HG03354 (cell line): ENCODE data around the gene RASIP1.
A peak's percentile ranks its signal among the peaks of the same experiment; 100 is the strongest.

Experiments
- ATAC-seq: cut with Tn5 transposase; IDR thresholded peaks from one replicate; pipeline ENCODE4 v1.9.1; 2021; ENCODE audit warnings: mild to moderate bottlenecking; ENCODE audit not compliant: unreplicated experiment, poor library complexity, severe bottlenecking

Gene RASIP1

GRCh38 chr19:48757089-48757675 is 16.8 kb upstream of the RASIP1 start:
- ATAC-seq, result no peak

DNA sequence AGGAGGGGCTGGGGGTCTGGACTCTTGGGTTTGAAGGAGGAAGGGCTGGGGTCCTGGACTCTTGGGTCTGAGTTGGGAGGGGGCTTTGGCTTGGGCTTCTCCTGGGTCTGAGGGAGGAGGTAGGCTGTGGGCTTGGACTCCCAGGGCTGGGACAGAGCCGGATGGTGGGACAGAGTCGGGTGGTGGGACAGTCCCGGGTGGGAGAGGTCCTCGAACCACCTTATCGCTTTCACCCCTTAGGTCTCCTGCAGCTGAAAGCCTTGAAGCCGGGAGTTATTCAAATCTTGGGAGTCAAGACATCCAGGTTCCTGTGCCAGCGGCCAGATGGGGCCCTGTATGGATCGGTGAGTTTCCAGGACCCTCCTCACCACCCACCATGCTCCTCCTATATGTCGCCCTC is 16.3 kb upstream of the RASIP1 start:
- ATAC-seq, result no peak

DNA sequence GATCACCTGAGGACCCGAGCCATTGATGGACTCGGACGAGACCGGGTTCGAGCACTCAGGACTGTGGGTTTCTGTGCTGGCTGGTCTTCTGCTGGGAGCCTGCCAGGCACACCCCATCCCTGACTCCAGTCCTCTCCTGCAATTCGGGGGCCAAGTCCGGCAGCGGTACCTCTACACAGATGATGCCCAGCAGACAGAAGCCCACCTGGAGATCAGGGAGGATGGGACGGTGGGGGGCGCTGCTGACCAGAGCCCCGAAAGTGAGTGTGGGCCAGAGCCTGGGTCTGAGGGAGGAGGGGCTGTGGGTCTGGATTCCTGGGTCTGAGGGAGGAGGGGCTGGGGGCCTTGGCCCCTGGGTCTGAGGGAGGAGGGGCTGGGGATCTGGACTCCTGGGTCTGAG is 15.8 kb upstream of the RASIP1 start:
- no peak for ATAC-seq

DNA sequence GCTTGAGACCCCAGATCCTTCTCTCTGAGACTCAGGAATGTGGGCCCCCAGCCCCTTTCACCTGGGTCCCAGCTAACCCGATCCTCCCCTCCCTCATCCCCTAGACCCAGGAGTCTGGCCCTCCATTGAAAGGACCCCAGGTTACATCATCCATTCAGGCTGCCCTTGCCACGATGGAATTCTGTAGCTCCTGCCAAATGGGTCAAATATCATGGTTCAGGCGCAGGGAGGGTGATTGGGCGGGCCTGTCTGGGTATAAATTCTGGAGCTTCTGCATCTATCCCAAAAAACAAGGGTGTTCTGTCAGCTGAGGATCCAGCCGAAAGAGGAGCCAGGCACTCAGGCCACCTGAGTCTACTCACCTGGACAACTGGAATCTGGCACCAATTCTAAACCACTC is 15.4 kb upstream of the RASIP1 start:
- ATAC-seq, result no peak

- ATAC-seq, result no peak
Observed at GRCh38 chr19:48755084-48755641, 14.8 kb upstream of the RASIP1 start, which contains the start of gene FGF21. Gene FGF21 (plus strand): TSS chr19:48755524. CDS start chr19:48756237, 713 bp downstream.

GRCh38 chr19:48752496-48753365 is 12.3 kb upstream of the RASIP1 start, which contains the start of gene FUT1:
Gene FUT1 (minus strand): TSS chr19:48752641. CDS start chr19:48751281, 1,360 bp downstream.
- ATAC-seq, result no peak

GRCh38 chr19:48751845-48752495 is 11.6 kb upstream of the RASIP1 start:
- ATAC-seq, result no peak

GRCh38 chr19:48750771-48751504 is 10.5 kb upstream of the RASIP1 start:
- ATAC-seq, result no peak

DNA sequence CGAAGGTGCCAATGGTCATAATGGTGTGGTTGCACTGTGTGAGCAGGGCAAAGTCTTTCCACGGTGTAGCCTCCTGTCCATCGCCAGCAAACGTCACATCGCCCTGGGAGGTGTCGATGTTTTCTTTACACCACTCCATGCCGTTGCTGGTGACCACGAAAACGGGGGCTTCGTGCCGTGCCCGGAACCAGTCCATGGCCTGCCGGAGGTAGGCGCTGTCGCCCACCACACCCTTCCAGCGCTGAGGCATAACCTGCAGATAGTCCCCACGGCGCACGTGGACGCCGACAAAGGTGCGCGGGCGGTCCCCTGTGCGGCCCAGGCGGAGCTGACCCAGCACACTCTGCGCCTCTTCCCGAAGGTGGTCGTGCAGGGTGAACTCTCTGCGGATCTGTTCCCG is 9.9 kb upstream of the RASIP1 start:
- ATAC-seq, result no peak

DNA sequence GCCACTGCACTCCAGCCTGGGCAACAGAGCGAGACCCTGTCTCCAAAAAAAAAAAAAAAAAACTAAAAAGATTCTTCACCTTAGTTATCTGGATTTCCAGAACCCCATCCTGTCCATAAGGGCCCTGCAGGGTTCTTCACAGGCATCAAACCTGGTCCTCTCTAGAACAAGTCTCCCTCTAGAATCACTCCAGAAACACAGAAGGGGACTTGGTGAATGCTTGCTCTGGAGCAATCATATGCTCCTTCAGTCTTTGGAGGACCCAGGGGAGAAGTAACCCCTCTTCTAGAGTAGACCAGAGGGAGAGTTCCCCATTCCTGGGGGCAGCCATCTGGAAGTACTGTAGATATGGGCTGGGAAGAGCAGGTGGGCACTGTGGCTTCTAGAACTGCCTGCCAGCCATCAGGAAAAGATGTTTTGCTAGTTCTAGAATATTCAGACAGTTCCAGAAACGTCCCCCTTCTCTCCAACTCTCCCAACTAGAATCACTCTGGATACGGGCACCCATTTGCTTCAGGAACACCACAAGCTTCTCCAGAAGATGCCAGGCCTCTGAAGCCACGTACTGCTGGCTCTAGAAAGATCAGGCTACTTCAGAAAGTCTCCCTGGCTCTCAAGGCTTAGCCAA is 9.3 kb upstream of the RASIP1 start:
- no peak for ATAC-seq

GRCh38 chr19:48746738-48747575 is 6.5 kb upstream of the RASIP1 start, which contains the start of gene IZUMO1:
Gene IZUMO1 (minus strand): TSS chr19:48746909. CDS start chr19:48745859, 1,050 bp downstream.
- ATAC-seq, result no peak

- no peak for ATAC-seq
Observed at GRCh38 chr19:48746110-48746509, 5.7 kb upstream of the RASIP1 start.

DNA sequence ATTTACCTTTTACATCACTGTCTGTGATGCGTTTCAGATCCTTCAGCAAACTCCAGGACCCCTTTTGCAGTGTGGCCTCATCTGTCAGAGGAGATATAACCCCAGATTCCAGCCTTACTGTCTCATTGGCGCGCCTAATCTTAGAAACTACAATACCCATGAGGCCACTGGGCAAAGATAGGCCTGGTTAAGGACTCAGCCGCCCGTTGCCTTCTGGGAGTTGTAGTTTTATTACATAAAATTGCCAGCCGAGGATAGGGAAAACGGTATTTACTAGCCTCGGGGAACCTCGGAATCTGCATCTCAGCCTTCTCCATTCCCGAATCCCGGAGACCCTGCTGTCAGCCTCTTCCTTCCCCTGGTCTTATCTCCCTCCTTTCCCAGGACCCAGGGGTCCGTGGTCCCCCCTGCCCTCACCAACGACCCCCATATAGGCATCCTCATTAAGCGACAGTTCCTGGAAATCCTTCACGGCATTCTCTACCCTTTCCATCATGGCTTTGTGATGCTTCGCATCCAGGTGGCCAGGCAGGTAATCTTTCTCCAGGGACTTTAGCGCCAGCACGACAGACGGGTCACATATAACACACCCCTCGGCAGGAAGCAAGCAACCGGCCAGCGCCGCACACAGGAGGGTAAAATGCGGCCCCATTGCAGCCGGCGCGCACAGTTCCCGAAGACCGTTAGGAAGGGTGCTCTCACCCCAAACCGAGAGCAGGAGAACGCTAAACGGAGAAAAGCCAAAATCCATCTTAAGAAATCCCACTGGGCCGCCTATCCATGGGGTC is 5.0 kb upstream of the RASIP1 start:
- ATAC-seq, result no peak

- ATAC-seq, result no peak
Observed at GRCh38 chr19:48742096-48742495, 1.7 kb upstream of the RASIP1 start.

DNA sequence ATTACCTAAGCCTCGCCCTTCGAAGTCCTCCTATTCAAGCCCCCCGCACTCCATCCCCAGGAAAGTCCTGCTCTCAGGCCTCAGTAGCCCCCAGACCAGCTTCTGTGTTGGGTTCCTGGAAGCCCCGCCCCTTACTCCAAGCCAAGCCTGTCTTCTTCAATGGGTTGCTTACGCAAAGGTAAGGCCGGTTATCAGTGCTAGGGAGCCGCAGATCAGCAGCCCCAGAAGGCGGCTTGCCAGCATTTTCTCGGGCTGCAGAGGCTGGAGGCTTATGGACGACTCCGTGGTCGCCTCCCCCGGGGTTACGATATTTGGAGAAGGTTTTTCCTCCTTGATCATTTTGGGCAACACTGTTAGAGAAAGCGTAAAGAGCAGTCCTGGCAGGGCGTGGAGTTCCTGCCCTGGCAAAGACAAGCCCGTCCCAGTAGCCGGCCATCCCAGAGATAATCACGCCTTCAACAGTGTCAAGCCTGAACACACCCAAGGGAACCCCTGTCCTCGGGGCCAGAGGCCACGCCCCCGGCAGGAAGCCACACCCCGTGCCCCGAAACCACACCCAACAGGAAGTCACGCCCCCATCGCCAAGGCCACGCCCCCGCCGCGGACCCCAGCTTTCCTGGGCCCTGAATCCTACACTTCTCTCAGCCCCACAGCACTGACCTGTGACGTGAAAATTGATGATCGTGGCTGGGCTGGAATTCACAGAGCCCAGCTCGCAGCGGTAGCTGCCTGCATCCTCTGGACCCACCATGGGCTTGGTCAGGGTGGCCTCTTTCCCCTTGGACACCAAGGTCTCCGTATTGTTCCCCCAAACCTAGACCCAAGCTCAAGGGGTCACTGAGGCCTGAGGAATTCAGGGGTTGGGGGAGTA is 954 bp upstream of the RASIP1 start:
- no peak for ATAC-seq

DNA sequence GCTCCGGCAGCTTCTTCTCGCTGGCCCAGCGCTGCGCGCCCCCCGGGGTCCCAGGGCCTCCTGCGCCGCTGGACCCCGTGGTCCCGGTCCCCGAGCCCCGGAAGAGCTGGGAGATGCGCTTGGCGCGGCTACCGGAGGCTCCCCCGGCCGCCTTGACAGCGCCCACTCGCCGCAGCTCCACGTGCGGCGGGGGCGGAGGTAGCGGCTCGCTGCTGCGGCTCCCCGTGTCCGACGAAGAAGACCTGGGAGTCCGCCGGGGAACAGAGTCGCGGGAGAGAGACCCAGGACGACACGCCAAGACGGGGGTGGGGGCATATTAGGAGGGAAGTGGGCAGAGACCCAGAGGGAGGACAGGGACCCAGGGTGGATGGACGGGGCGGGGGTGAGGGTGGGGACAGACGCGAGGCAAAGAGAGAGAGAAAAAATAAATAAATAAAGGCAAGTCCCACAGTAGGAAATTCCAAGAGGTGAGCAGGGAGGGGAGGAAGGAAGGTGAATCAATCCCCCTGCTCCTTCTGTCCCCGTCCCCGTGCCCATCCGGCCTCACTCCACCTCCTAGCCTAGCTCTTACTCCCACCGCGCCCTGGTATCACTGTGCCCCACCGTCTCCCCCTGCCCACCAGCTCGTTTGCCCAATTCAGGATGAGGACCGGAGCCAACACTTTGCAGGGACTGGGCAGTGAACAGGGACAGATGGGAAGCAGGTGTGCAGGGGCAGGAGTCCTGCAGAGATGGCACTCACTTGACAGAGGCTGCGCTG is 826 bp downstream of the RASIP1 start:
- ATAC-seq, result peak; percentile 13
